ENCODE measurements around the gene CYP2J2. TPM values are rescaled to one million over a fixed set of nuclear protein-coding genes. Genes with fewer than 3 reads are reported as not detected.
"Not testable (repeated sequence)": the region's sequence is repeated elsewhere in the genome, so short reads cannot be mapped to it uniquely, and the experiment has no call there.

CYP2J2 gene
- total RNA-seq, 1 donor from 2014 or later, result 0.11 TPM

- H3K4me3 Mint-ChIP-seq (ENCODE audit: low read depth), result no peak overlapping the region
- no peaks in the 10 kb centered on the region for H3K4me1 Mint-ChIP-seq (ENCODE audit: low read depth)
- intact Hi-C loops (cut with micrococcal nuclease), result no loop called here
- no peaks in the 10 kb centered on the region for H3K9me3 Mint-ChIP-seq
- no peak overlapping the region for H3K27ac Mint-ChIP-seq
- no peak for DNase-seq (ENCODE audit: low spot score)
- no peaks in the 10 kb centered on the region for H3K36me3 Mint-ChIP-seq (ENCODE audit: low read depth)
- H3K27me3 Mint-ChIP-seq (ENCODE audit: low read depth), result peaks cover 7% of the 10 kb centered on the region
Observed at GRCh38 chr1:59915516-59915915, 11.1 kb downstream of the CYP2J2 start.

DNA sequence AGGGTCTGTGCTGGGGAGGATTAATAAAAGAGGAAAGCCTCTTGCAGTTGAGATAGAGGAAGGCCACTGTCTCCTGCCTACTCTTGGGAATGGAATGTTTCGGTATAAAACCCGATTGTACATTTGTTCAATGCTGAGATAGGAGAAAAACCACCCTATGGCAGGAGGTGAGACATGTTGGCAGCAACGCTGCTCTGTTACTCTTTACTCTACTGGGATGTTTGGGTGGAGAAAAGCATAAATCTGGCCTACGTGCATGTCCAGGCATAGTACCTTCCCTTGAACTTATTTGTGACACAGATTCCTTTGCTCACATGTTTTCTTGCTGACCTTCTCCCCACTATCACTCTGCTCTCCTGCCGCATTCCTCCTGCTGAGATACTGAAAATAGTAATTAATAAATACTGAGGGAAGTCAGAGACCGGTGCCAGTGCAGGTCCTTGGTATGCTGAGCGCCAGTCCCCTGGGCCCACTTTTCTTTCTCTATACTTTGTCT is 11.7 kb downstream of the CYP2J2 start:
- H3K4me3 Mint-ChIP-seq (ENCODE audit: low read depth); H3K36me3 Mint-ChIP-seq (ENCODE audit: low read depth); H3K4me1 Mint-ChIP-seq (ENCODE audit: low read depth); DNase-seq (ENCODE audit: low spot score); H3K27ac Mint-ChIP-seq; intact Hi-C loops (cut with micrococcal nuclease); H3K27me3 Mint-ChIP-seq (ENCODE audit: low read depth); H3K9me3 Mint-ChIP-seq: not testable (repeated sequence)

- no peak for DNase-seq (ENCODE audit: low spot score)
- no peaks in the 10 kb centered on the region for H3K4me1 Mint-ChIP-seq (ENCODE audit: low read depth)
- no peaks in the 10 kb centered on the region for H3K9me3 Mint-ChIP-seq
- H3K36me3 Mint-ChIP-seq (ENCODE audit: low read depth), result no peaks in the 10 kb centered on the region
- intact Hi-C loops (cut with micrococcal nuclease), result no loop called here
- H3K4me3 Mint-ChIP-seq (ENCODE audit: low read depth), result no peak overlapping the region
- no peak overlapping the region for H3K27ac Mint-ChIP-seq
- no peaks in the 10 kb centered on the region for H3K27me3 Mint-ChIP-seq (ENCODE audit: low read depth)
Observed at GRCh38 chr1:59908682-59909081, 17.9 kb downstream of the CYP2J2 start.

- no peaks in the 10 kb centered on the region for H3K27me3 Mint-ChIP-seq (ENCODE audit: low read depth)
Observed at GRCh38 chr1:59908084-59908483, 18.5 kb downstream of the CYP2J2 start.

DNA sequence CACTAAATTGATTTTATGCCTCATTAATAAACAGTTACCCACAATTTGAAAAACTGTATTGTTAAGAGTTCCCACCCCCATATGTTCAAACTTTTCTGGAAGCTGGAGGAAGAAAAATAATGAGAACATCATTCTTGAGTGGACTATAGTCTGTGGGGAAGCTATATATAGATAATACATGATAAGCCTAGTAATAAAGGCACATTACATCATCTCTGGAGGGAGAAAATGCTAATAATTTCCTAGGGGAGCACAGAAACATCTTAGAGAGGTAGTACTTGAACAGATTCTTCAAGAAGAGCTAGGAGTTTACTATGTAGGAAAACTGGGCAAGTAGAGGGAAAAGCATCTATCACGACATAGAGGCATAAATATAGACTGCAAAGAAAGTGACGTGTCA is 19.6 kb downstream of the CYP2J2 start:
- intact Hi-C loops (cut with micrococcal nuclease), result no loop called here
- Mint-ChIP-seq H3K4me3 (ENCODE audit: low read depth) (no peak overlapping the region), H3K4me1 (ENCODE audit: low read depth) (no peaks in the 10 kb centered on the region), H3K36me3 (ENCODE audit: low read depth) (no peaks in the 10 kb centered on the region), H3K27me3 (ENCODE audit: low read depth) (no peaks in the 10 kb centered on the region), H3K27ac (no peak overlapping the region), H3K9me3 (no peaks in the 10 kb centered on the region)
- no peak for DNase-seq (ENCODE audit: low spot score)

More at GRCh38 chr1:59908084-59908483, 18.5 kb downstream of the CYP2J2 start:
- Mint-ChIP-seq H3K9me3 (no peaks in the 10 kb centered on the region), H3K27ac (no peak overlapping the region), H3K4me1 (ENCODE audit: low read depth) (no peaks in the 10 kb centered on the region), H3K36me3 (ENCODE audit: low read depth) (no peaks in the 10 kb centered on the region), H3K4me3 (ENCODE audit: low read depth) (no peak overlapping the region)
- intact Hi-C loops (cut with micrococcal nuclease), result no loop called here
- no peak for DNase-seq (ENCODE audit: low spot score)

- no peak overlapping the region for H3K27ac Mint-ChIP-seq
- H3K9me3 Mint-ChIP-seq, result no peaks in the 10 kb centered on the region
Observed at GRCh38 chr1:59903141-59903754, 23.3 kb downstream of the CYP2J2 start.

DNA sequence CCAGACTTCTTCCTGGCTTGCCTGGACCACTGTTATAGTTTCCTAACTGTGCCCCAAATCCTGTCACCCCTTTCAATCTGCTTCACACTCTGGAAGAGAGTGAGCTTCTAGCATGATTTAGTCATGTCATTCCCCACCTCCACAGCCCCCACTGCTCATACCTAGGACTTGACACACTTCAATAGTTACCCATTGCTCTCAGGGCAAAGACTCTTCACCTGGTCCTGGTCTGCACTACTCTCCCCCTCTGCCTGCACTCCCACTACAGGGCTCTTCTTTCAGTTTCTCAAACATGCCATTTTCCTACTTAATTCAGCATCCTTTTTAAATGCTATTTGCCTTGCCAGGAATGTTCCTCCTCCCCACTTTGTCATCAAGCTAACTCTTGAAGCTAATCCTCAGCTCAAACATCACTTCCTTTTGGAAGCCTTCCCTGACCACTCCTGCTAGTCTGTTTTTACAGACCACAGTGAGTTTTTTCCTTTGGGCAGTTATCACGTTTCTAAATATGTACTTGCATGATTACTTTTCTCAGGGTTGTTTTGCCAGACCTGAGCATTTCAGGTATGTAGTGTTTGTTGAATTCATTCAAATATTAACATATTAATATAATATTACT is 24.7 kb downstream of the CYP2J2 start:
- H3K27ac Mint-ChIP-seq, result no peak overlapping the region
- DNase-seq (ENCODE audit: low spot score), result no peak
- H3K36me3 Mint-ChIP-seq (ENCODE audit: low read depth), result no peaks in the 10 kb centered on the region
- no peaks in the 10 kb centered on the region for H3K4me1 Mint-ChIP-seq (ENCODE audit: low read depth)
- intact Hi-C loops (cut with micrococcal nuclease), result no loop called here
- H3K27me3 Mint-ChIP-seq (ENCODE audit: low read depth), result no peaks in the 10 kb centered on the region
- no peak overlapping the region for H3K4me3 Mint-ChIP-seq (ENCODE audit: low read depth)
- no peaks in the 10 kb centered on the region for H3K9me3 Mint-ChIP-seq

More at GRCh38 chr1:59903141-59903754, 23.3 kb downstream of the CYP2J2 start:
- no peak for DNase-seq (ENCODE audit: low spot score)
- intact Hi-C loops (cut with micrococcal nuclease), result loop anchor here (1.0 kb wide), 1 partner anchor 44 kb away; no protein-coding TSS in a partner anchor
- Mint-ChIP-seq H3K4me1 (ENCODE audit: low read depth) (no peaks in the 10 kb centered on the region), H3K27me3 (ENCODE audit: low read depth) (no peaks in the 10 kb centered on the region), H3K4me3 (ENCODE audit: low read depth) (no peak overlapping the region), H3K36me3 (ENCODE audit: low read depth) (no peaks in the 10 kb centered on the region)

DNA sequence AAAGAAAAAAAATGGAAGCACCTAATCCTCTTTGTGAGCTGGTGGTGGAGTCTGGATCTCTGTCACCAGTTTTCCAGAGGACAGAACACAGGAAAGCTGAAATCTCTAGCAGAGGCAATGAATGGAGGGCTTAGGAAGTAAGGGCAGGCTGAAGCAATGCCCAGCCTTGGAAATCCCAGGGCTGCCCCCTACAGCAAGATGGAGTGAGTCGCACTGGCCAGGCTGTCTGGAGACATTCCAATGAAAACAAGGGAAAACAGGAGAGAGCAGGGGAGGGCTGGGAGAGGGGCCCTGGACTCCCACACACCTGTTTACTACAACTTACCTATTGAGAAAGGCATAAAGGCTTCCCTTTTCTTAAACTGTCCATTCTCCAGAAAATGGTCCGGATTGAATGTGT is 25.9 kb downstream of the CYP2J2 start:
- H3K27ac Mint-ChIP-seq, result no peak overlapping the region
- H3K36me3 Mint-ChIP-seq (ENCODE audit: low read depth), result no peaks in the 10 kb centered on the region
- no peaks in the 10 kb centered on the region for H3K4me1 Mint-ChIP-seq (ENCODE audit: low read depth)
- intact Hi-C loops (cut with micrococcal nuclease), result no loop called here
- DNase-seq (ENCODE audit: low spot score), result no peak
- H3K9me3 Mint-ChIP-seq, result no peaks in the 10 kb centered on the region
- no peak overlapping the region for H3K4me3 Mint-ChIP-seq (ENCODE audit: low read depth)
- no peaks in the 10 kb centered on the region for H3K27me3 Mint-ChIP-seq (ENCODE audit: low read depth)

- intact Hi-C loops (cut with micrococcal nuclease), result no loop called here
- Mint-ChIP-seq H3K9me3 (no peaks in the 10 kb centered on the region), H3K27me3 (ENCODE audit: low read depth) (no peaks in the 10 kb centered on the region), H3K4me3 (ENCODE audit: low read depth) (no peak overlapping the region), H3K36me3 (ENCODE audit: low read depth) (no peaks in the 10 kb centered on the region), H3K27ac (no peak overlapping the region), H3K4me1 (ENCODE audit: low read depth) (no peaks in the 10 kb centered on the region)
- no peak for DNase-seq (ENCODE audit: low spot score)
Observed at GRCh38 chr1:59898927-59899326, 27.6 kb downstream of the CYP2J2 start.

GRCh38 chr1:59897165-59897564 is 29.4 kb downstream of the CYP2J2 start:
- Mint-ChIP-seq H3K27ac (no peak overlapping the region), H3K4me1 (ENCODE audit: low read depth) (peaks cover 7% of the 10 kb centered on the region), H3K36me3 (ENCODE audit: low read depth) (no peaks in the 10 kb centered on the region), H3K27me3 (ENCODE audit: low read depth) (no peaks in the 10 kb centered on the region), H3K4me3 (ENCODE audit: low read depth) (no peak overlapping the region), H3K9me3 (no peaks in the 10 kb centered on the region)
- no peak for DNase-seq (ENCODE audit: low spot score)
- intact Hi-C loops (cut with micrococcal nuclease), result no loop called here

- no peak overlapping the region for H3K27ac Mint-ChIP-seq
- H3K36me3 Mint-ChIP-seq (ENCODE audit: low read depth), result no peaks in the 10 kb centered on the region
- no peak overlapping the region for H3K4me3 Mint-ChIP-seq (ENCODE audit: low read depth)
- intact Hi-C loops (cut with micrococcal nuclease), result no loop called here
- H3K4me1 Mint-ChIP-seq (ENCODE audit: low read depth), result peaks cover 7% of the 10 kb centered on the region
- DNase-seq (ENCODE audit: low spot score), result no peak
- H3K27me3 Mint-ChIP-seq (ENCODE audit: low read depth), result no peaks in the 10 kb centered on the region
- H3K9me3 Mint-ChIP-seq, result peaks cover 5% of the 10 kb centered on the region
Observed at GRCh38 chr1:59892841-59893811, 33.4 kb downstream of the CYP2J2 start.

DNA sequence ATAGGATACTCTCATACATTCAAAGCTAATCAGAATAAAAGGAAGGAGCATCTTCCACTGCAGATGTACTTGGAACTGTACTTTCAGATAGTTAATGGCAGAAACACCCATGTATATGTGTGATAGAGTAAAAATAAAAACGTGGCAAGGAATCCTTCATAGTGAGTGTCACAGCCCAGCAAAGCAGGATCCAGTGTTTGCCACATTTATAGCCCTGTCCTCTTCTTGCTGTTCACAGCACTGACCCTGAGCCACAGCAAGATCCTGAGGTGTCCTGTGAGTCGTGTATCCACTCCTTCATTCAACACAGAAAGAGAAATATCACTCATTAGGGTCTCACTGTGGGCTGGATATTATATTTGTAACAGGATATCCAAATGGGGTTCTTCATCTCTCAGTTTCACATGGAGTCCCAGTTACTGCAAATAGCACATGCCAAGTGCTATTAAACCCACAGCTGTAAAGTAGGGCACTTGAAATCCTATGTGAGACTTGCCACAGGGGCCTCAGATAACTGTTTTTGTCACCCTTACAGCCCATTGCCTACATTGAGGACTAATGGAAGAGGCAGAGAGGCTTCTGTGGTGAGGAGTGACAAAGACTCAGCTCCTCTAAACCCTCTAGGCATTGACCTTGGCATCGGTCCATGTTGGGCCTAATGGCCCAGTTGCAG is 41.3 kb downstream of the CYP2J2 start:
- intact Hi-C loops (cut with micrococcal nuclease), result no loop called here
- H3K4me3 Mint-ChIP-seq (ENCODE audit: low read depth), result no peak overlapping the region
- peaks cover 7% of the 10 kb centered on the region for H3K27me3 Mint-ChIP-seq (ENCODE audit: low read depth)
- no peak overlapping the region for H3K27ac Mint-ChIP-seq
- peaks cover 5% of the 10 kb centered on the region for H3K9me3 Mint-ChIP-seq
- no peaks in the 10 kb centered on the region for H3K4me1 Mint-ChIP-seq (ENCODE audit: low read depth)
- no peaks in the 10 kb centered on the region for H3K36me3 Mint-ChIP-seq (ENCODE audit: low read depth)
- no peak for DNase-seq (ENCODE audit: low spot score)

Measured in activated T-helper 2 cell treated with anti-CD3 and anti-CD28 coated beads, Interferon-gamma antibody, Interleukin-2, Interleukin-4, amounts not matched to agents 10 μg/mL and 5 μg/mL and 100 μg/mL, durations not matched to agents 14 hours and 24 hours and 36 hours (primary cell).